Measurements from ENCODE around the gene IFI35. TPM values are rescaled to one million over a fixed set of nuclear protein-coding genes. Genes with fewer than 3 reads are reported as not detected.

The IFI35 gene
- total RNA-seq, 2 donors from 2014 or later: 3.0 to 5.1 TPM

DNA sequence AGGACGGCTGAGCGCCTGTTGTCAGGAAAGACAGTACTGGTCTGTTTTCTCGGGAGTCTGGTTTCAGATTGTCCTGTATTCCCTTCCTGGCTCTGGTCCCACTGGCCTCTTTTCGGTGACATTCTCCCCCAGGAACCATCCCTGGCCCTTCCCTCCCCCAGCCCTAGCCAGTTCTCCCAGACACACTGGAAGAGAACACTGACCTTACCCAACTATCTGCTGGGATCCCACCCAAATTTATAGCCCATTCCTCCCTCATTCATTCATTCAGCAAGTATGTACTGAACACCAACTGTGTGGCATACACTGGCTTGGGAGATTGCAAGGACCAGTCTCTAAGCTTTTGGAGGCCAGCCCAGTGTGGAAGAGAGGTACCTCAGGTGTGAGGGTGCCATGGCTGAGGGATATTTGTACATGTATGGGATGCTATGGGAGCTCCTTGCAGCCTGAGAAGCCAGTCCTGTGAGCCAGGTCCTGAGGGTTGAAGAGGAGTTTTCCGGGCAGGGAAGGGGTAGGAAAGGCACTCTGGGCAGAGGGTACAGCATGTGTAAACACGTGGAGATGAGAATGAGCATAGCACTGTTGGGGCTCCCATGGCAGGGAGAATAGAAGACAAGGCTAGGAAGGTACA, 23.7 kb downstream of the IFI35 start:
- H3K9ac ChIP-seq (ENCODE audit: extremely low read depth, low read length, poor library complexity, severe bottlenecking): no peak overlapping the region
- no peak for TF ChIP-seq CTCF (conservative IDR thresholded peaks at IDR 0.05)
- H3K27ac ChIP-seq (ENCODE audit: low read depth, low read length): peak overlapping the region; percentile 2
- no peaks in the 10 kb centered on the region for H3K27me3 Mint-ChIP-seq (ENCODE audit: insufficient read depth)
- WGBS, 2 experiments (ENCODE audit: insufficient coverage in 1 of 2, insufficient read length in 1 of 2): 89 to 94% methylated on average over 6 of the region's 6 CpGs
- no peaks in the 10 kb centered on the region for H3K27me3 ChIP-seq (ENCODE audit: control insufficient read depth, insufficient read depth, low read length, poor library complexity, severe bottlenecking)
- no peaks in the 10 kb centered on the region for H3K9me3 Mint-ChIP-seq
- no peaks in the 10 kb centered on the region for H3K9me3 ChIP-seq (ENCODE audit: control insufficient read depth, low read length)
- peak overlapping the region; percentile 2 for H3K27ac Mint-ChIP-seq
- H3K4me1 Mint-ChIP-seq: peaks cover 49% of the 10 kb centered on the region
- H3K36me3 ChIP-seq (ENCODE audit: control insufficient read depth, insufficient read depth, low read length): no peaks in the 10 kb centered on the region
- H3K4me1 ChIP-seq (ENCODE audit: control insufficient read depth, insufficient read depth, low read length): peaks cover 9% of the 10 kb centered on the region
- H3K36me3 Mint-ChIP-seq (ENCODE audit: low read depth): peaks cover 21% of the 10 kb centered on the region
- DNase-seq: no peak
- no peak overlapping the region for H3K4me3 Mint-ChIP-seq
- no peak overlapping the region for H3K4me3 ChIP-seq (ENCODE audit: low read length)

- Histone ChIP-seq H3K4me3 (ENCODE audit: low read length) (no peak overlapping the region), H3K9ac (ENCODE audit: extremely low read depth, low read length, poor library complexity, severe bottlenecking) (no peak overlapping the region), H3K4me1 (ENCODE audit: control insufficient read depth, insufficient read depth, low read length) (peaks cover 17% of the 10 kb centered on the region), H3K9me3 (ENCODE audit: control insufficient read depth, low read length) (no peaks in the 10 kb centered on the region), H3K27ac (ENCODE audit: low read depth, low read length) (peak overlapping the region; percentile 26), H3K36me3 (ENCODE audit: control insufficient read depth, insufficient read depth, low read length) (no peaks in the 10 kb centered on the region), H3K27me3 (ENCODE audit: control insufficient read depth, insufficient read depth, low read length, poor library complexity, severe bottlenecking) (no peaks in the 10 kb centered on the region)
- H3K27ac Mint-ChIP-seq: peak overlapping the region; percentile 44
- peaks cover 60% of the 10 kb centered on the region for H3K4me1 Mint-ChIP-seq
- peak; percentile 55 for DNase-seq
- no peaks in the 10 kb centered on the region for H3K9me3 Mint-ChIP-seq
- H3K27me3 Mint-ChIP-seq (ENCODE audit: insufficient read depth): no peaks in the 10 kb centered on the region
- 75% methylated on average over 2 of the region's 3 CpGs; no CpG with 5 or more reads in 1 of the 2 experiments for WGBS, 2 experiments (ENCODE audit: insufficient coverage in 1 of 2, insufficient read length in 1 of 2)
- TF ChIP-seq CTCF (conservative IDR thresholded peaks at IDR 0.05): no peak
- peaks cover 21% of the 10 kb centered on the region for H3K36me3 Mint-ChIP-seq (ENCODE audit: low read depth)
- H3K4me3 Mint-ChIP-seq: no peak overlapping the region
Observed at GRCh38 chr17:43031666-43032065, 25.1 kb downstream of the IFI35 start.

- Histone ChIP-seq H3K27ac (ENCODE audit: low read depth, low read length) (peak overlapping the region; percentile 99), H3K4me3 (ENCODE audit: low read length) (no peak overlapping the region)
Observed at GRCh38 chr17:43033948-43034881, 27.6 kb downstream of the IFI35 start.

More at GRCh38 chr17:43033948-43034881, 27.6 kb downstream of the IFI35 start:
- Histone ChIP-seq H3K9me3 (ENCODE audit: control insufficient read depth, low read length) (no peaks in the 10 kb centered on the region), H3K27me3 (ENCODE audit: control insufficient read depth, insufficient read depth, low read length, poor library complexity, severe bottlenecking) (no peaks in the 10 kb centered on the region), H3K36me3 (ENCODE audit: control insufficient read depth, insufficient read depth, low read length) (no peaks in the 10 kb centered on the region), H3K9ac (ENCODE audit: extremely low read depth, low read length, poor library complexity, severe bottlenecking) (peak overlapping the region; percentile 26), H3K4me1 (ENCODE audit: control insufficient read depth, insufficient read depth, low read length) (peaks cover 17% of the 10 kb centered on the region)
- Mint-ChIP-seq H3K4me1 (peaks cover 50% of the 10 kb centered on the region), H3K27me3 (ENCODE audit: insufficient read depth) (no peaks in the 10 kb centered on the region), H3K27ac (peak overlapping the region; percentile 87), H3K36me3 (ENCODE audit: low read depth) (peaks cover 6% of the 10 kb centered on the region), H3K9me3 (no peaks in the 10 kb centered on the region), H3K4me3 (peak overlapping the region; percentile 19)
- WGBS, 2 experiments (ENCODE audit: insufficient coverage in 1 of 2, insufficient read length in 1 of 2): 11 to 43% methylated on average over 5 to 10 of the region's 12 CpGs
- peak; percentile 81 for DNase-seq
- no peak for TF ChIP-seq CTCF (conservative IDR thresholded peaks at IDR 0.05)
